HUDEP-2 (cell line): ENCODE data around the gene TATDN2.

Experiments used
- DNase-seq, 76 experiments: peaks; one replicate each; lab custom pipeline; 2025; ENCODE audit not compliant: unreplicated experiment in 76 of 76; lab: John Stamatoyannopoulos, UW

TATDN2 gene

GRCh38 chr3:10248184-10248983 lies at the start of gene TATDN2:
Gene TATDN2 (plus strand): TSS chr3:10248459. CDS start chr3:10249201, 742 bp downstream.
- DNase-seq, result peak in 75 of 76 experiments; percentile 56 to 98 (median 94)

- peak in 72 of 76 experiments; percentile 11 to 84 (median 65) for DNase-seq
Observed at GRCh38 chr3:10198761-10199649, 49.3 kb upstream of the TATDN2 start.

DNA sequence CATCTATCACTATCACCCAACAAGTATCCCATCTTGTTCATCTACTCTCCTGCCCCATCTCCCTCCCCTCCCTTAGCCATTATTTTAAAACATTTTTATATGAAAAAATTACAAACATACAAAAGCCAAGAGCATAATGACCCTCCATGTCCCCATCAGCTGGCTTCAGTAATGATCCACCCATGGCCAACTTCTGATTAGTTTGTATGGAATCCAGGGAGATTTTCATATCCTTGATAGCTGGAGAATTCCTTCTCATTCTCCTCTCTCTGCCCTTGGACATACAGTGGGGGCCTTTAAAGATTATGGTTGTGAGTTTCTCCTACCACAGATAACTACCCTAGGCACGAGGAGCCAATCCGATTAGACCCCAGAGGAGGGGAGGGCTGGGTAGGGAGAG lies 43.3 kb upstream of the TATDN2 start:
- no peak for DNase-seq

GRCh38 chr3:10205451-10206165 lies 42.7 kb upstream of the TATDN2 start:
- DNase-seq, result no peak

DNA sequence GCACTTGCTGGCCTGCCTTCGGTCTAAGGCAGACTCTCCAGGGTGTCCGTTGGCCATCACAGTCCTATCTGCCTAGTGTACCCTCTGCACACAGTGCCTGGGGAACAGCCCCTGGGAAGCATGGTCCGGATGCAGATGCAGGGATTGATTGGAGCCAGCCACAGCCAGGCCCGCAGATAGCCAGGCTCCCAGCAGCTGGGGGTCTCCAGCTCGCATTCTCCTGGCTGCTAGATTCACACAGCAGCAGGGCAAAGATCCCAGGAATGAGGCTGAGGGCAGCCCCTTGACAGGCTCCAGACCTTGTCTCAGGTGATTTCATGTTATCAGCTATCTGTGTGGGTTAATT lies 42.1 kb upstream of the TATDN2 start:
- DNase-seq, result no peak

- DNase-seq, result no peak
Observed at GRCh38 chr3:10213156-10213792, 35.0 kb upstream of the TATDN2 start.

DNA sequence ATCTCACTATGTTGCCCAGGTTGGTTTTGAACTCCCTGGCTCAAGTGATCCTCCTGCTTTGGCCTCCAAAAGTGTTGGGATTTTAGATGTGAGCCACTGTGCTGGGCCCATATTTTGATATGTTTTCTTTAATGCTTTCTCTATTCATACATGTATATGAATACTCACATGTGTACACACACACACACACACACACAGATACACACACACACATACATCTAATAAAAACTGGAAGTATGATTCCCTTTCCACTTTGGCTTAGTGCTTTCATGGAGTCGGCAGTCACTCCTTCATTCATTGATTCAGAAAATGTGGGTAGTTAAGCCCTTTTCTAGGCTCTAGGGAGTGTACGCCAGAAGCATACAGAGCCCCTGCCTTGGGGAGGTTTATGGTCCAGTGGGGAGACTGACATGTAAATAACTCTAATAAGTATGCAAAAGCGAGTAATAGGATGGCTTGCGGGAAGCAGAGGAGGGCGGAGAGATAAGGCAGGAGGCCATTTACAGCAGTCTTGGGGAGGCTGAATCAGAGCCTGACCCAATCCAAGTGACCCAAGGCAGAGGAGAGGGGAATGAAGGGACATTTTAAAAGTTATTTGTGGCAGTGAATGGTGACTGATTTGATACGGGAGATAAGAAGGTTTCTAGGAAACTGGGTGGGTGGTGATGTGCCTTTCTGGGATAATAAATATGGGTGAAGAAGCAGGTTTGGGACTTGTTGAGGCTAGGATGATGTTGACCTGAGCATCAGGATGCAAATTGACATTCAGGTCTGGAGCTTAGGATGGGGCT lies 32.5 kb upstream of the TATDN2 start:
- DNase-seq, result no peak

DNA sequence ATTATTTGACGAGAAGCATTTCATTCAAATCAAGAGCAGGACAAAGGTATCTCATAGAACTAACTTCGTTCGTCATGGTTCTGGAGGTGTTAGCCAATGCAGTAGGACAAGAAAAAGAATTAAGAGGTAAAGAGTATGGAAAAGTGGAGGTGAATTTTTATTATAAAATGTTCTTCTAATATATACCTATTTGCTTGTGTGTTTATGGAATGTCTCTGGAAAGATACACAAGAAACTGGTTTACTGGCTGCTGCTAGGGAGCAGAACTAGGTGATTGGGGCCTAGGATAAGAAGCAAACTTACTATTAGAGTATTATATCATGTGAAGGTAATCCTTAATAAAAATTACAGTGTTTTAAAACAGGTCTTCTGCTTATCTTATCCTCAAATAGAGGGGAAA lies 30.9 kb upstream of the TATDN2 start:
- no peak for DNase-seq

GRCh38 chr3:10219737-10220136 lies 28.5 kb upstream of the TATDN2 start:
- no peak for DNase-seq

DNA sequence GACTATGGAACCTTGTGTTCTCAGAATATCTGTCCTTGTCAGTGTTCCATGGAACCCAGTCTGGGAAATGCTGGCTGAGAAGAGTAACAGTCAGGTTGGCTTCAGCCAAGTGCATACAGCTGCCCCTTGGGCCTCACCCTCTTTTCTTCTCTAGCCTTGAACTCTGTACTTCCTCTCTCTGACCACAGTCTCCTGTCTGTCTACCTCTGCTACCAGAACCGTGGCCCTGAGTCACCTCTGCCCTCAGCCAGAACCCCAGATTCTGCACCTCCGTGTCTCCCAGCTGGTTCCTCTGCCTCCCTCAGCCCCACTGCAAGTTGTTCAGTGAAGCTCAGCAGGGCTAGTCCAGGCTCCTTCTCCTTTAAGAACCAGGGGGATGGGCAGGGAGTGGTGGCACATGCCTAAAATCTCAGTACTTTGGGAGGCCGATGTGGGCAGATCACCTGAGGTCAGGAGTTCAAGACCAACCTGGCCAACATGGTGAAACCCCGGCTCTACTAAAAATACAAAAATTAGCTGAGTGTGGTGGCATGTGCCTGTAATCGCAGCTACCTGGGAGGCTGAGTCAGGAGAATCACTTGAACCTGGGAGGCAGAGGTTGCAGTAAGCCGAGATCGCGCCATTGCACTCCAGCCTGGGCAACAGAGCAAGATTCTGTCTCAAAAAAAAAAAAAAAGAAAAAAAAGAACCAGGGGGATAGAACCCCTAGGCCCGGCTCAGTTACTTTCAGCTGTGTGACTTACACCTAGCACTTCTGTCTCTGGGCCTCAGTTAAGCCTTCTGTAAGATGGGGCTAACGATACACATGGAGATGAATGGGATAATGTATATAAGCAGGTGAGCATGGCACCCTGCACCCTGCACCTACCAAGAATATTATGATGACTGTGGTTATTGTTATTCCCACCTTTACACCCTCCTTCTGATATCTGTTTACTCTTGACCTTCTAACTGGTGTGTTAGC lies 24.3 kb upstream of the TATDN2 start:
- DNase-seq, result no peak

GRCh38 chr3:10224794-10225665 lies 23.2 kb upstream of the TATDN2 start:
- peak in 66 of 76 experiments; percentile 8 to 76 (median 53) for DNase-seq

GRCh38 chr3:10226293-10226692 lies 22.0 kb upstream of the TATDN2 start:
- DNase-seq, result no peak

- no peak for DNase-seq
Observed at GRCh38 chr3:10228248-10228950, 19.9 kb upstream of the TATDN2 start.

- DNase-seq, result no peak
Observed at GRCh38 chr3:10229576-10229975, 18.7 kb upstream of the TATDN2 start.

DNA sequence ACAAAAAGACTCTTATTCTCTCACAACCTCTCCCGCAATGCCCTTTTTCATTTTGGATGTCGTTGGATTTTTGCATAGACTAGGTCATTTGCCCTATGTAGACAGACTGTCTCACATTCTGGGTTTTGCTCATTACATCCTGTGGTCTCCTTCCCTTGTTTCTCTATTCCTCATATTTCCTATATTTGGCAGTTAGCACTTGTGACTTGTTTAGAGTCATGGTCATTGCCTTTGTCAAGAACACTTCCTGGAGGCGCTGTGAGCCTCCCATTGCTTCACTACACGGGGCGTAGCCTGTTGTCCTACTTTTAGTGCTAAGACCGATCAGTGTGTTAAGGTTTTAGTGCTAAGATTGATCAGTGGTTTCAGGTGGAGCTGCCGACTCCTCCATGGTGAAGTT lies 16.1 kb upstream of the TATDN2 start:
- no peak for DNase-seq

- no peak for DNase-seq
Observed at GRCh38 chr3:10233988-10234387, 14.3 kb upstream of the TATDN2 start.

DNA sequence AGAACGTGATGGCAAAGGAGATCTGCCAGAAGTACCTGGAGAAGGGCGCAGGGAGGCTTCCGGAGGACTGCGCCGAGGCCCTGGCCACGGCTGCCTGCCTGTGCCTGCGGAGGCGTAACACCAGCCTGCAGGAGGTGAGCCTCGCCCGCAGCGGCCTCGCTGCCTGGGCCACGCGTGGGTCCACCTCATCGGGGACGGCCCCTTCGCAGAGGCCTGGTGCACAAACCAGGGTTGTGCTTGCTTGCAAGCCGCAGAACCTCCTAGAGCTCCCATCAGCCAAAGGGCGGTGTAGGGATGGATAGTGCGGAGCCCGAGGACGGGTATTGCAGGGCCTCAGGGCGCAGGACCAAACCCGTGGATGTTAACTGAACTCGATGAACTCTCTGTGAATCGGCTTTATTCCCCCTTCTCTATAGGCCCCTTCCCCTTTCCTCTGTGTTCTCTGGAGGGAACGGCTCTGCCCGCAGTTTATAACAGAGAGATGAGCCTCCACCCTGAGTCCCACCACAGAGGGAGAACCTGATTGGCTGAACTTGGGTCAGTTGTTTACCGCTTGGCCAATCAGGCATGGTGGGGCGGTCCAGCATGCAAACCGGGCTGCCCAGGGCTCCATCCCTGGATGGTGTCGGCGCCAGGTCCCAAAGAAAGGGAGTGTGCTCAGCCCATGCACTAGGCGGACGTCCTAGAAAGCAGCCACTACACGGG lies 13.6 kb upstream of the TATDN2 start:
- DNase-seq, result no peak
